Keratinocyte (primary cell): ENCODE measurements around the gene NCL. TPM values are rescaled to one million over a fixed set of nuclear protein-coding genes. Genes with fewer than 3 reads are reported as not detected.

Experiments used
- DNase-seq: peaks from one replicate; pipeline ENCODE4 v3.0.0-alpha.2; 2011; ENCODE audit warnings: low read depth, missing footprints, low spot score
- FAIRE-seq: peaks from 2 replicates; lab custom pipeline; 2011; peaks lifted over from hg19 to GRCh38; lab: Jason Lieb, UNC
- H2AFZ ChIP-seq: 2 replicates; pipeline ENCODE4 v1.6.0; 2012; ENCODE audit warnings: low read length, control low read depth, inconsistent platforms; ENCODE audit not compliant: control insufficient read depth
- H3K27ac ChIP-seq: 2 replicates; pipeline ENCODE4 v1.5.1; 2011; ENCODE audit warnings: low read length; ENCODE audit not compliant: control insufficient read depth, insufficient read depth
- H3K27me3 ChIP-seq: 3 replicates; pipeline ENCODE4 v1.6.0; 2011; ENCODE audit warnings: low read length; ENCODE audit not compliant: control insufficient read depth, insufficient read depth; ENCODE audit errors: extremely low read depth
- H3K36me3 ChIP-seq, 2 experiments: 2 replicates in 1 of 2; 3 replicates in 1 of 2; pipeline ENCODE4 v1.5.1; 2011; ENCODE audit warnings: low read length in 2 of 2, mild to moderate bottlenecking in 1 of 2; ENCODE audit not compliant: control insufficient read depth in 2 of 2, insufficient read depth in 2 of 2; ENCODE audit errors: extremely low read depth in 1 of 2
- H3K4me1 ChIP-seq: 3 replicates; pipeline ENCODE4 v1.5.1; 2011; ENCODE audit warnings: low read length; ENCODE audit not compliant: control insufficient read depth, insufficient read depth; ENCODE audit errors: extremely low read depth
- H3K4me2 ChIP-seq: 3 replicates; pipeline ENCODE4 v1.6.0; 2011; ENCODE audit warnings: low read depth, low read length; ENCODE audit not compliant: control insufficient read depth, insufficient read depth; ENCODE audit errors: extremely low read depth
- H3K4me3 ChIP-seq, 3 experiments: fragments of 200-600 bp in 1 of 3; sonication (generic) in 1 of 3; 2 replicates in 2 of 3; 3 replicates in 1 of 3; pipeline ENCODE4 v1.5.1; 2011 to 2016; ENCODE audit warnings: low read length in 3 of 3, mild to moderate bottlenecking in 3 of 3, control low read depth in 2 of 3, inconsistent platforms in 1 of 3, low read depth in 1 of 3, mixed read lengths in 1 of 3, mixed run types in 1 of 3, moderate library complexity in 1 of 3; ENCODE audit not compliant: control insufficient read depth in 2 of 3, insufficient read depth in 2 of 3; ENCODE audit errors: extremely low read depth in 1 of 3
- H3K79me2 ChIP-seq: 2 replicates; pipeline ENCODE4 v1.6.0; 2012; ENCODE audit warnings: low read length; ENCODE audit not compliant: control insufficient read depth, insufficient read depth
- H3K9ac ChIP-seq: 3 replicates; pipeline ENCODE4 v1.6.0; 2011; ENCODE audit warnings: low read length; ENCODE audit not compliant: control insufficient read depth, insufficient read depth; ENCODE audit errors: extremely low read depth
- H3K9me1 ChIP-seq: 3 replicates; pipeline ENCODE4 v1.6.0; 2011; ENCODE audit warnings: low read length; ENCODE audit not compliant: control insufficient read depth, insufficient read depth; ENCODE audit errors: extremely low read depth
- H3K9me3 ChIP-seq: 2 replicates; pipeline ENCODE4 v1.5.1; 2012; ENCODE audit warnings: low read depth, low read length; ENCODE audit not compliant: control insufficient read depth
- H4K20me1 ChIP-seq: 3 replicates; pipeline ENCODE4 v1.6.0; 2011; ENCODE audit warnings: low read length; ENCODE audit not compliant: control insufficient read depth, insufficient read depth; ENCODE audit errors: extremely low read depth
- CTCF ChIP-seq, 3 experiments: IDR thresholded peaks in 1 of 3; conservative IDR thresholded peaks in 1 of 3; optimal IDR thresholded peaks in 1 of 3; 2 replicates in 2 of 3; 3 replicates in 1 of 3; pipeline versions ENCODE3 to v1.5.1; 2011; ENCODE audit warnings: low read length in 3 of 3, mild to moderate bottlenecking in 3 of 3, moderate library complexity in 2 of 3, control low read depth in 1 of 3, inconsistent platforms in 1 of 3; ENCODE audit not compliant: insufficient read depth in 2 of 3; ENCODE audit errors: extremely low read depth in 1 of 3
- EZH2 ChIP-seq: IDR thresholded peaks from one replicate; pipeline ENCODE4 v1.6.1; 2012; ENCODE audit warnings: inconsistent platforms, mild to moderate bottlenecking, low read length, moderate library complexity
- dilution Hi-C: fragments of 300-500 bp; cut with MboI; formaldehyde crosslinking; loops from one replicate; pipeline ENCODE4 v1.7.0; 2020; ENCODE audit warnings: low sequenced_read_pairs; ENCODE audit not compliant: extremely low pct_ligation_motif_present
- polyA minus RNA-seq, 3 experiments: library from RNA; depleted of rRNA, polyadenylated mRNA; stranded (reverse); fragments of >200 nt; gene quantifications; 1 replicate in 1 of 3; 2 replicates in 1 of 3; 3 replicates in 1 of 3; pipeline ENCODE4 v1.2.3, GENCODE V29; 2011
- polyA plus RNA-seq, 5 experiments: library from polyadenylated mRNA; depleted of rRNA in 3 of 5; stranded (reverse) in 3 of 5; stranded (forward) in 1 of 5; unstranded in 1 of 5; fragments of >200 nt; gene quantifications; 1 replicate in 1 of 5; 2 replicates in 3 of 5; 3 replicates in 1 of 5; pipeline versions ENCODE4 v1.2.1 to v1.2.3, GENCODE V29; 2011 to 2012; ENCODE audit warnings: missing spikeins in 2 of 5, low read depth in 1 of 5, low replicate concordance in 1 of 5

The NCL gene
- 103 to 247 TPM (median 123 TPM) in 3 replicates for polyA plus RNA-seq
- polyA plus RNA-seq (2011; ENCODE audit: low read depth) = 560 TPM
- polyA plus RNA-seq (2011; cell fraction: cytosol; rRNA removed) = 241 and 313 TPM in 2 replicates
- polyA plus RNA-seq (2011; cell fraction: nucleus; rRNA removed) = 345 and 392 TPM in 2 replicates
- 186 and 511 TPM in 2 replicates for polyA plus RNA-seq (2012; ENCODE audit: low replicate concordance)
- 15.1 to 107 TPM (median 36.5 TPM) in 3 replicates for polyA minus RNA-seq
- polyA minus RNA-seq (2011; cell fraction: cytosol; rRNA and poly(A)+ RNA removed) = 50.8 TPM
- 24.5 and 111 TPM in 2 replicates for polyA minus RNA-seq (2011; cell fraction: nucleus; rRNA and poly(A)+ RNA removed)

GRCh38 chr2:231463698-231464575, at the start of gene NCL:
TSS of gene NCL (minus strand) at chr2:231464484. CDS start at chr2:231464353, 131 bp downstream.
- dilution Hi-C loops = no loop called here
- H2AFZ ChIP-seq = peak within 1 kb of the TSS; percentile 70
- TF ChIP-seq CTCF (optimal IDR thresholded peaks at IDR 0.05 in 1 of 3, IDR thresholded peaks at IDR 0.05 in 1 of 3, conservative IDR thresholded peaks at IDR 0.05 in 1 of 3; ENCODE audit: extremely low read depth in 1 of 3, insufficient read depth in 2 of 3, low read length in 3 of 3) (no peak), EZH2 (no peak)
- no peaks in the 10 kb centered on the region for H3K9me1 ChIP-seq
- H3K27ac ChIP-seq = peak within 1 kb of the TSS; percentile 97
- peak within 1 kb of the TSS; percentile 89 for H3K4me2 ChIP-seq
- H3K27me3 ChIP-seq = no peaks in the 10 kb centered on the region
- peaks cover 30% of the 10 kb centered on the region for H4K20me1 ChIP-seq
- H3K9ac ChIP-seq = peak within 1 kb of the TSS; percentile 99
- peaks cover 27 to 37% of the 10 kb centered on the region in 2 experiments for H3K36me3 ChIP-seq
- H3K4me3 ChIP-seq = peak within 1 kb of the TSS; percentile 81 to 96 (median 86)
- H3K9me3 ChIP-seq = no peaks in the 10 kb centered on the region
- peaks cover 16% of the 10 kb centered on the region for H3K4me1 ChIP-seq
- DNase-seq (no peak), FAIRE-seq (no peak)
- H3K79me2 ChIP-seq = peaks cover 52% of the 10 kb centered on the region

GRCh38 chr2:231513746-231514224, 49.5 kb upstream of the NCL start:
- Histone ChIP-seq H3K9me1 (no peaks in the 10 kb centered on the region), H3K36me3 (no peaks in the 10 kb centered on the region), H2AFZ (peak overlapping the region; percentile 97), H3K9me3 (no peaks in the 10 kb centered on the region), H3K9ac (peak overlapping the region; percentile 97), H3K79me2 (no peaks in the 10 kb centered on the region), H3K4me1 (peaks cover 10% of the 10 kb centered on the region), H3K27me3 (no peaks in the 10 kb centered on the region), H3K4me2 (peak overlapping the region; percentile 86), H4K20me1 (no peaks in the 10 kb centered on the region), H3K27ac (peak overlapping the region; percentile 95), H3K4me3 (peak overlapping the region; percentile 57 to 95 (median 75))
- DNase-seq (no peak), FAIRE-seq (no peak)
- TF ChIP-seq CTCF (optimal IDR thresholded peaks at IDR 0.05 in 1 of 3, IDR thresholded peaks at IDR 0.05 in 1 of 3, conservative IDR thresholded peaks at IDR 0.05 in 1 of 3; ENCODE audit: extremely low read depth in 1 of 3, insufficient read depth in 2 of 3, low read length in 3 of 3) = no peak
- no peak for TF ChIP-seq EZH2
- dilution Hi-C loops = no loop called here
